NCI-H2107 (cell line): Measurements from ENCODE around the gene TTC33.

Experiments
- DNase-seq: peaks from one replicate; lab custom pipeline; 2025; lab: John Stamatoyannopoulos, UW

The TTC33 gene

DNA sequence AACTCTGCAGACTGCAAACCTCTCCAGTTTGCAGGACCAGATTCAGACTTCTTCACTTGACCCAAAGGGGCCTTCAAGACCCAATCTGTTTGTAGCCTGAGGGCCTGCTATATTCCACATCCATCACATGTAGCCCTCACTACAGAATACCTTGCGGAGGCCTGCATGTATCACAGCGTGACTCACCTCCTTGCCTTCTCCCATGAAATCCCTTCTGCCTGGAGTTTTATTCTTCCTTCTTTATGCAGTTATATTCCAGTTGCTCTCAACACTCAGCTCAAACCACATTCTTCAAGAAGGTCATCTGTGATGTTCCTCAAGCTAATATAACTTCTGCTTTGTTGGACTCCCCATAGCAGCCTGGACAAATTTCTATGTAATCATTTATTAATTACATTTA is 274.5 kb downstream of the TTC33 start:
- DNase-seq = no peak

GRCh38 chr5:40480392-40480791 is 275.4 kb downstream of the TTC33 start:
- no peak for DNase-seq

- no peak for DNase-seq
Measured at GRCh38 chr5:40479939-40480338, 275.8 kb downstream of the TTC33 start.

DNA sequence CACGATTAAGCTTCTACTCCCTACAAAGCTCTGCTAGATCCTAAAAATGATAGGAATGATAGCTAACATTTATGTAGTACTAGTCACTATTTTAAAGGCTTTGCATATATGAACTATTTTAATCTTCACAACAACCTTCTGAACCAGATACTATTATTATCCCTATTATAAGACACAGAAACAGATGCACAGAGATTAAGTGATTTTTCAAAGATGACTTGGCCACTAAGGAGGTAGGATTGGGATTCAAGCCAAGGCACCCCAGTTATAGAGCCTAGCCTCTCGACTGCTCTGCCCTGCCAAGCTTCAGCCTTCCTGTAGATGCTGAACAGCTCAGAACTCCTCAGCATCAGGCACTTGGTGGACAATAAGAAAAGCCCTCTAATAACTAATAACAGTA is 277.0 kb downstream of the TTC33 start:
- DNase-seq = no peak

- no peak for DNase-seq
Measured at GRCh38 chr5:40477856-40478546, 277.8 kb downstream of the TTC33 start.

GRCh38 chr5:40475561-40475960 is 280.2 kb downstream of the TTC33 start:
- no peak for DNase-seq

DNA sequence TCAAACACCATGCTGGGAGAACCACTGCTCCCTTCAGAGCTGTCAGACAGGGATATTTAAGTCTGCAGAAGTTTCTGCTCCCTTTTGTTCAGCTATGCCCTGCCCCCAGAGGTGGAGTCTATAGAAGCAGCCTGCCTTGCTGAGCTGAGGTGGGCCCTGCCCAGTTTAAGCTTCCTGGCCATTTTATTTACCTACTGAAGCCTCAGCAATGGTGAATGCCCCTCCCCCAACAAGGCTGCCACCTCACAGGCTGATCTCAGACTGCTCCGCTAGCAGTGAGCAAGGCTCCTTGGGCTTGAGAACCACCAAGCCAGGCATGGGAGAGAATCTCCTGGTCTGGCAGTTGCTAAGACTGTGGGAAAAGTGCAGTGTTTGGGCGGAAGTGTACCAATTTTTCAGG is 281.5 kb downstream of the TTC33 start:
- DNase-seq = no peak

DNA sequence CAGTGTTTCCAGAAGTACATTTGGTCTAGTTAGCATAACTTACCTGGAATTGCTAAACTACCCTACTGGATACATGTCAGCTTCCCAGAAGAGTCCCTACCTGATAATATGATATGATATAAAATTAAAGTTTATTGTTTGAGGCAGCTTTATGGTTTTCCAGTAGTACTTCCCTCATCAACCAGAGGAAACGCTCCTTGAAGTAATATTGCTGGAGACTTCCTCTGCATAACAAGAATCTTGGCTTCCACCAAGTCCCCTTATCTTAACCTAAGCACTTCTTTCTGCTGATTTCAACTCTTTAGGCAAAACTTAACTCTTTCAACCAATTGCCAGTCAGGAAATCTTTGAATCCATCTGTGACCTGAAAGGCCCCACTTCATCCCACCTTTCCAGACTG is 290.3 kb downstream of the TTC33 start:
- DNase-seq = no peak

DNA sequence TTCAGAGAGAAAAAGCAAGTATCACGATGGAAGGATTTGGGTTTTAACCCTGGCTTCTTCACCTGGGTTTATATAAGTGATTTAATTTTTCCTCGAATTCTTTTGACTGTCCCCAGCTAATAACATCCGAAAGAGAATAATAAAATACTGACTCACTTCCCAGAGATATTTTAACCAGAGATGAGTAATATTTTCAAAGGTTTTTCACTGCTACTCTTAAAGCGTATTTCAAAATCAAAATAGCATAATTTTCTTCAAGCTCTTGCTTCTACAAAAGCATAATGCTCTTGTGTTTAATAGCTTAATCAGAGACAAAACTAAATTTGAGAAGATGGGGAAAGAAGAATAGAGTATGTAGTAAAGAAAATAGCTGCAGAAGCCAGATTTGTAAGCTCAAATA is 291.2 kb downstream of the TTC33 start:
- no peak for DNase-seq
